A549 (cell line): ENCODE data around the gene SERTAD2. TPM values are rescaled to one million over a fixed set of nuclear protein-coding genes. Genes with fewer than 3 reads are reported as not detected.

Experiments used
- ATAC-seq, 2 experiments: fragments of 200-7000 bp in 1 of 2; fragments of >200 bp in 1 of 2; cut with Nextera tagmentation in 1 of 2; cut with Tn5 transposase in 1 of 2; 3 replicates each; pipeline versions ENCODE4 v1.8.0 to v1.9.1; 2018 to 2020; ENCODE audit warnings: mild to moderate bottlenecking in 1 of 2, moderate library complexity in 1 of 2
- CTCF ChIA-PET: fragments of 300-600 bp; sonication (Branson Sonifier 250); formaldehyde crosslinking; extraction: SDS; loops from one replicate; lab custom pipeline; 2021; ENCODE audit warnings: antibody characterized with exemption, inconsistent platforms; lab: Yijun Ruan, JAX
- POLR2A ChIA-PET: fragments of 350-600 bp; formaldehyde crosslinking; extraction: SDS; loops from one replicate; lab custom pipeline; 2021; ENCODE audit warnings: antibody characterized with exemption, inconsistent platforms; lab: Yijun Ruan, JAX
- DNase-seq, 2 experiments: peaks; one replicate each; pipeline versions ENCODE4 v3.0.0 to v3.0.0-alpha.2; 2011 to 2016; ENCODE audit warnings: low read depth in 1 of 2, low spot score in 1 of 2
- FAIRE-seq: peaks from 2 replicates; lab custom pipeline; 2011; peaks lifted over from hg19 to GRCh38; lab: Jason Lieb, UNC
- H3K27ac ChIP-seq, 2 experiments: fragments of >200 bp; sonication (Bioruptor Twin); formaldehyde crosslinking; 3 replicates each; pipeline ENCODE4 v1.5.1; 2016 to 2017
- H3K4me1 ChIP-seq: fragments of >200 bp; sonication (Bioruptor Twin); formaldehyde crosslinking; 3 replicates; pipeline ENCODE4 v1.6.1; 2016
- H3K4me2 ChIP-seq: fragments of >200 bp; sonication (Bioruptor Twin); formaldehyde crosslinking; 3 replicates; pipeline ENCODE4 v1.6.1; 2016
- H3K4me3 ChIP-seq: fragments of >200 bp; sonication (Bioruptor Twin); formaldehyde crosslinking; 3 replicates; pipeline ENCODE4 v1.5.1; 2016
- H3K9me3 ChIP-seq: fragments of >200 bp; sonication (Bioruptor Twin); formaldehyde crosslinking; 3 replicates; pipeline ENCODE4 v1.6.1; 2016
- CHD4 ChIP-seq: fragments of 200-600 bp; sonication (generic); IDR thresholded peaks from 2 replicates; pipeline ENCODE4 v1.6.1; 2016; ENCODE audit warnings: antibody characterized with exemption, mild to moderate bottlenecking, borderline replicate concordance
- EP300 ChIP-seq, 2 experiments: fragments of >200 bp; sonication (Bioruptor Twin); formaldehyde crosslinking; IDR thresholded peaks; 2 replicates in 1 of 2; 3 replicates in 1 of 2; pipeline ENCODE4 v1.6.1; 2016 to 2017
- FOSB ChIP-seq: fragments of 250-450 bp; sonication (Bioruptor Pico); IDR thresholded peaks from 2 replicates; pipeline ENCODE4 v1.5.0; 2020; ENCODE audit warnings: mild to moderate bottlenecking, moderate library complexity
- FOSL2 ChIP-seq, 2 experiments: fragments of 450-650 bp in 1 of 2; fragments of >200 bp in 1 of 2; sonication (Bioruptor Twin) in 1 of 2; formaldehyde crosslinking; IDR thresholded peaks; 2 replicates each; pipeline versions ENCODE4 v1.5.0 to v1.6.1; 2016 to 2020; ENCODE audit warnings: mild to moderate bottlenecking in 1 of 2, moderate library complexity in 1 of 2
- FOXS1 ChIP-seq: fragments of 250-450 bp; sonication (Bioruptor Pico); IDR thresholded peaks from 2 replicates; pipeline ENCODE4 v1.5.0; 2020; ENCODE audit warnings: mild to moderate bottlenecking, moderate library complexity
- HDAC2 ChIP-seq: fragments of 200-600 bp; sonication (generic); IDR thresholded peaks from 2 replicates; pipeline ENCODE4 v1.6.1; 2016
- HEYL ChIP-seq: fragments of 250-450 bp; sonication (Bioruptor Pico); IDR thresholded peaks from 2 replicates; pipeline ENCODE4 v1.8.0; 2021; ENCODE audit warnings: mild to moderate bottlenecking, moderate library complexity
- HOXB13 ChIP-seq: fragments of 250-450 bp; sonication (Bioruptor Pico); IDR thresholded peaks from 2 replicates; pipeline ENCODE4 v1.5.0; 2020; ENCODE audit warnings: low read depth, mild to moderate bottlenecking, moderate library complexity
- MAFK ChIP-seq: fragments of 450-650 bp; IDR thresholded peaks from 2 replicates; pipeline ENCODE4 v1.6.1; 2014; ENCODE audit not compliant: partially characterized antibody
- MAX ChIP-seq: IDR thresholded peaks from 2 replicates; pipeline ENCODE4 v1.6.1; 2012
- MYC ChIP-seq: IDR thresholded peaks from 2 replicates; pipeline ENCODE4 v1.6.1; 2012; ENCODE audit warnings: mild to moderate bottlenecking, inconsistent platforms, low read length, improper control_type of control experiment, borderline replicate concordance
- NFE2L2 ChIP-seq: fragments of 150-350 bp; conservative IDR thresholded peaks from 2 replicates; pipeline ENCODE4 v1.6.1; 2014; ENCODE audit warnings: low read length
- PHF8 ChIP-seq: fragments of 200-600 bp; sonication (generic); IDR thresholded peaks from 2 replicates; pipeline ENCODE4 v1.6.1; 2016; ENCODE audit warnings: low read depth, mild to moderate bottlenecking, antibody characterized with exemption, moderate library complexity, borderline replicate concordance
- POLR2AphosphoS2 ChIP-seq: conservative IDR thresholded peaks from 2 replicates; pipeline ENCODE4 v1.6.1; 2012; ENCODE audit warnings: low read length, improper control_type of control experiment, inconsistent platforms
- RAD21 ChIP-seq, 2 experiments: fragments of >200 bp in 1 of 2; sonication (Bioruptor Twin) in 1 of 2; formaldehyde crosslinking in 1 of 2; IDR thresholded peaks in 1 of 2; conservative IDR thresholded peaks in 1 of 2; 2 replicates in 1 of 2; 3 replicates in 1 of 2; pipeline ENCODE4 v1.6.1; 2012 to 2018; ENCODE audit warnings: inconsistent platforms in 1 of 2
- RCOR1 ChIP-seq: fragments of 150-350 bp; IDR thresholded peaks from 2 replicates; pipeline ENCODE4 v1.6.1; 2014; ENCODE audit warnings: antibody characterized with exemption, low read length, low read depth
- RFX5 ChIP-seq: fragments of 450-650 bp; IDR thresholded peaks from 2 replicates; pipeline ENCODE4 v1.7.1; 2014; ENCODE audit warnings: antibody characterized with exemption, mild to moderate bottlenecking, moderate library complexity
- TP53 ChIP-seq: fragments of 250-450 bp; sonication (Bioruptor Pico); IDR thresholded peaks from 2 replicates; pipeline ENCODE4 v1.5.0; 2021; ENCODE audit warnings: mild to moderate bottlenecking, moderate library complexity
- ZC3H11A ChIP-seq: fragments of 450-650 bp; IDR thresholded peaks from 2 replicates; pipeline ENCODE4 v1.6.1; 2014; ENCODE audit warnings: antibody characterized with exemption, mild to moderate bottlenecking
- ZNF302 ChIP-seq: fragments of 250-450 bp; sonication (Bioruptor Pico); IDR thresholded peaks from 2 replicates; pipeline ENCODE4 v1.9.0; 2021; ENCODE audit warnings: inconsistent platforms, mild to moderate bottlenecking, moderate library complexity
- WGBS: methylation state at CpG from one replicate; pipeline ENCODE4 v1.1.6; 2017; ENCODE audit errors: missing lambda C conversion rate; 5-methylcytosine and 5-hydroxymethylcytosine counted together
- polyA plus RNA-seq, 4 experiments: library from polyadenylated mRNA; depleted of rRNA in 3 of 4; stranded (reverse); fragments of >200 nt; fragmentation: RNase III in 1 of 4; extraction: RNeasy Plus Mini Kit Qiagen cat#74134 plus additional on column Dnase treatment in 1 of 4; gene quantifications; 2 replicates in 3 of 4; 3 replicates in 1 of 4; pipeline ENCODE4 v1.2.3, GENCODE V29; 2011 to 2017
- TF ChIP-seq, protein P1 (sequence below): fragments of 450-650 bp; IDR thresholded peaks from 2 replicates; pipeline ENCODE4 v1.6.1; 2014; ENCODE audit warnings: antibody characterized with exemption
- TF ChIP-seq, protein P2 (sequence below): fragments of 250-450 bp; sonication (Bioruptor Pico); IDR thresholded peaks from 2 replicates; pipeline ENCODE4 v1.5.0; 2021; ENCODE audit warnings: mild to moderate bottlenecking, moderate library complexity, borderline replicate concordance
- TF ChIP-seq, protein P3 (sequence below): IDR thresholded peaks from 2 replicates; pipeline ENCODE4 v1.6.1; 2012

Gene SERTAD2
- polyA plus RNA-seq, 2 of the 4 experiments (the other 2 are of a cell fraction) = 11.8 TPM

DNA sequence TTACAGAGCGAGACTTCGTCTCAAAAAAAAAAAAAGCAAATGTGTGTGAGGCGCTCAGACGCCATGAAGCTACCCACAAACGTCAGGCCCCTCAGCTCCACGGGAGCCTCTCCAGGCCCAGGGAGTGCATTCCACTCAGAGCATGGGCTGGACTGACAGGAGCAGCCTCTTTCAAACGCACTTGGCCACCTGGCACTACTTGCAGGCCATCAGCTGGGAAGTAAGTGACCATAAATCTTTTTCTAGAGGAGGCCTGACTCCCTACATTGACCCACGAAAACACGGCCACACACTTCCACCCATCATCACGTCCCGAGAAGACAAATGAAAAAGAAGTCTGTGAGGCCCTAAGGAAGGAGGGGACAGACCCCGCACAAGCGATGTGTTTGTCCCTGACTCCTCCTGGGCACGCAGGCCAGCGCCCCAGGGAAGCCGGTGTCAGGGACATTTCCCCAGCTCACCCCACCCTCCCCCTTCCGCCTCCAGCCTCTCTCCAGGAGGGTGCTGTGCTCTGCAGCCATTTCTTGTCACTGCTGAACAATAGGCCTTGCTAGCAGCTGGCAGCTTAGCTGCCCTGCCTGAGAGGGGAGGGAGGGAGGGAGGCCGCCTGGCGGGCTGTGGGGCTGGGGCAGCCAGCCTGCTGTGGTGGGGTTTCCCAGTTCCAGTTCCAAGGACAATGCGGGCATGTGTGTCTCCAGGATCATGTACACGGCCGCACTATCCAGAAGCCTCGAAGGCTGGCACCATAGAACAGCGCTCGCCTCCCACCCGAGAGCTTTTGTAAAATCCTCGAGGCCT, 26.6 kb downstream of the SERTAD2 start (continued):
- TF ChIP-seq FOXS1 = no peak
- TF ChIP-seq HEYL (CRISPR knock-in tag) = no peak
- TF ChIP-seq HDAC2 = no peak
- no peak for TF ChIP-seq MAFK
- TF ChIP-seq, all 56 proteins: peak for 0

DNA sequence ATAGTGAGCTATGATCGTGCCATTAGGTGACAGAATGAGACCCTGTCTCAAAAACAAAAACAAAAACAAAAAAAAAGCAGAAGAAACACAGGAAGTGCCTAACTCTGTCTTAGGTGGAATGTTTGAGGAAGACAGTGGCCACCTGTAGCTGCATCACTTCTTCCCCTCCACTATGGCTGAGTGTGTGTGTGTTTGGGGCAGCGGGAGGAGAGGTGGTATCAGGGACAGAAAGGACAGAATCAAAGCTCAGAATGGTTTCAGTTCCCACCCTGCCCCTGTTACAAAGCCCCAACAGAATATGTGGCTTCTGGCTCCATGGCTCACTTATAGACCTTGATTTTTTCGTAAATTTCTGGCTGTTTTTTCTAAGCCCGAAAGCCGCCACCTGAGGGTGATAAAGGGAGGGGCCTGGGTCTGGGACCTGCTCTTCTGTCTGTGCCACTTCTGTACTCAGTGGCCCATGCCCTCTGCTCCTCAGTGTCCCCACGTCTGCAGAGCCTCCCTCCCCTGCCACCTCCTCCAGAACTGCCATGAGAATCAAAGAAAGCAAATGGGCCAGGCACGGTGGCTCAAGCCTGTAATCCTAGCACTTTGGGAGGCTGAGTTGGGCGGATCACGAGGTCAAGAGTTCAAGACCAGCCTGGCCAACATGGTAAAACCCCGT, 27.4 kb downstream of the SERTAD2 start:
- WGBS = 71% methylated on average over 10 of the region's 10 CpGs
- Histone ChIP-seq H3K27ac (no peak overlapping the region), H3K9me3 (no peaks in the 10 kb centered on the region), H3K4me2 (no peak overlapping the region), H3K4me3 (no peak overlapping the region), H3K4me1 (no peaks in the 10 kb centered on the region)
- ATAC-seq (no peak), DNase-seq (no peak), FAIRE-seq (no peak)
- TF ChIP-seq PHF8 = no peak
- TF ChIP-seq MYC = no peak
- TF ChIP-seq CHD4 = no peak
- TF ChIP-seq HOXB13 = no peak
- no peak for TF ChIP-seq MAX
- TF ChIP-seq, protein P1, sequence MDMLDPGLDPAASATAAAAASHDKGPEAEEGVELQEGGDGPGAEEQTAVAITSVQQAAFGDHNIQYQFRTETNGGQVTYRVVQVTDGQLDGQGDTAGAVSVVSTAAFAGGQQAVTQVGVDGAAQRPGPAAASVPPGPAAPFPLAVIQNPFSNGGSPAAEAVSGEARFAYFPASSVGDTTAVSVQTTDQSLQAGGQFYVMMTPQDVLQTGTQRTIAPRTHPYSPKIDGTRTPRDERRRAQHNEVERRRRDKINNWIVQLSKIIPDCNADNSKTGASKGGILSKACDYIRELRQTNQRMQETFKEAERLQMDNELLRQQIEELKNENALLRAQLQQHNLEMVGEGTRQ = no peak
- TF ChIP-seq RAD21 (conservative IDR thresholded peaks at IDR 0.05 in 1 of 2, IDR thresholded peaks at IDR 0.05 in 1 of 2) = no peak
- no peak for TF ChIP-seq RFX5
- POLR2A ChIA-PET = interaction anchor here (0.5 kb wide), 1 partner anchor 116 kb away, joined by 7 read pairs; no protein-coding TSS in a partner anchor
- CTCF ChIA-PET = interaction anchor here (0.5 to 6.0 kb wide), 10 partner anchors 10 to 415 kb away, joined by 3 to 49 read pairs (median 6); partner anchors contain the start of gene SERTAD2

GRCh38 chr2:64625299-64626145, 28.2 kb downstream of the SERTAD2 start:
- WGBS = 74% methylated on average over 7 of the region's 7 CpGs
- no peak overlapping the region for H3K4me3 ChIP-seq
- CTCF ChIA-PET = interaction anchor here (0.5 to 6.0 kb wide), 13 partner anchors 9 to 416 kb away, joined by 3 to 49 read pairs (median 4); partner anchors contain the start of gene SERTAD2
- FAIRE-seq (no peak), ATAC-seq (peak; percentile 10 to 48; a peak in 4 of 6 replicates), DNase-seq (no peak)
- H3K4me2 ChIP-seq = no peak overlapping the region
- TF ChIP-seq RAD21 (conservative IDR thresholded peaks at IDR 0.05 in 1 of 2, IDR thresholded peaks at IDR 0.05 in 1 of 2) (peak in 1 of 2 experiments; percentile 26; a peak in 1 of 5 replicates), NFE2L2 (no peak)
- no peak overlapping the region for H3K27ac ChIP-seq
- no peaks in the 10 kb centered on the region for H3K4me1 ChIP-seq
- no peaks in the 10 kb centered on the region for H3K9me3 ChIP-seq
- POLR2A ChIA-PET = interaction anchor here (0.5 kb wide), 1 partner anchor 115 kb away, joined by 7 read pairs; no protein-coding TSS in a partner anchor

GRCh38 chr2:64624862-64625261, 28.9 kb downstream of the SERTAD2 start:
- H3K27ac ChIP-seq = no peak overlapping the region
- WGBS = 88% methylated on average over 6 of the region's 6 CpGs
- H3K4me1 ChIP-seq = no peaks in the 10 kb centered on the region
- H3K4me3 ChIP-seq = no peak overlapping the region
- FAIRE-seq = no peak
- no peak for DNase-seq
- CTCF ChIA-PET = interaction anchor here (0.6 to 6.0 kb wide), 12 partner anchors 8 to 294 kb away, joined by 3 to 49 read pairs (median 4); partner anchors contain the start of gene SERTAD2
- POLR2A ChIA-PET = no interaction called here
- ATAC-seq = no peak
- no peak overlapping the region for H3K4me2 ChIP-seq
- no peaks in the 10 kb centered on the region for H3K9me3 ChIP-seq
- TF ChIP-seq TP53 (CRISPR knock-in tag) (no peak), FOSB (CRISPR knock-in tag) (no peak), ZC3H11A (no peak), FOSL2 (IDR thresholded peaks at IDR 0.05) (no peak), FOSL2 (CRISPR knock-in tag; IDR thresholded peaks at IDR 0.05) (no peak), EP300 (IDR thresholded peaks at IDR 0.05) (no peak), FOXS1 (no peak), RCOR1 (no peak), POLR2AphosphoS2 (no peak), ZNF302 (CRISPR knock-in tag) (no peak)
- TF ChIP-seq, protein P2, sequence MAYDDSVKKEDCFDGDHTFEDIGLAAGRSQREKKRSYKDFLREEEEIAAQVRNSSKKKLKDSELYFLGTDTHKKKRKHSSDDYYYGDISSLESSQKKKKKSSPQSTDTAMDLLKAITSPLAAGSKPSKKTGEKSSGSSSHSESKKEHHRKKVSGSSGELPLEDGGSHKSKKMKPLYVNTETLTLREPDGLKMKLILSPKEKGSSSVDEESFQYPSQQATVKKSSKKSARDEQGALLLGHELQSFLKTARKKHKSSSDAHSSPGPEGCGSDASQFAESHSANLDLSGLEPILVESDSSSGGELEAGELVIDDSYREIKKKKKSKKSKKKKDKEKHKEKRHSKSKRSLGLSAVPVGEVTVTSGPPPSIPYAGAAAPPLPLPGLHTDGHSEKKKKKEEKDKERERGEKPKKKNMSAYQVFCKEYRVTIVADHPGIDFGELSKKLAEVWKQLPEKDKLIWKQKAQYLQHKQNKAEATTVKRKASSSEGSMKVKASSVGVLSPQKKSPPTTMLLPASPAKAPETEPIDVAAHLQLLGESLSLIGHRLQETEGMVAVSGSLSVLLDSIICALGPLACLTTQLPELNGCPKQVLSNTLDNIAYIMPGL (CRISPR knock-in tag) = no peak
- TF ChIP-seq, protein P3, sequence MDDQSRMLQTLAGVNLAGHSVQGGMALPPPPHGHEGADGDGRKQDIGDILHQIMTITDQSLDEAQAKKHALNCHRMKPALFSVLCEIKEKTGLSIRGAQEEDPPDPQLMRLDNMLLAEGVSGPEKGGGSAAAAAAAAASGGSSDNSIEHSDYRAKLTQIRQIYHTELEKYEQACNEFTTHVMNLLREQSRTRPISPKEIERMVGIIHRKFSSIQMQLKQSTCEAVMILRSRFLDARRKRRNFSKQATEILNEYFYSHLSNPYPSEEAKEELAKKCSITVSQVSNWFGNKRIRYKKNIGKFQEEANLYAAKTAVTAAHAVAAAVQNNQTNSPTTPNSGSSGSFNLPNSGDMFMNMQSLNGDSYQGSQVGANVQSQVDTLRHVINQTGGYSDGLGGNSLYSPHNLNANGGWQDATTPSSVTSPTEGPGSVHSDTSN = no peak
